Measurements from ENCODE around the gene ARL4D.

DNA sequence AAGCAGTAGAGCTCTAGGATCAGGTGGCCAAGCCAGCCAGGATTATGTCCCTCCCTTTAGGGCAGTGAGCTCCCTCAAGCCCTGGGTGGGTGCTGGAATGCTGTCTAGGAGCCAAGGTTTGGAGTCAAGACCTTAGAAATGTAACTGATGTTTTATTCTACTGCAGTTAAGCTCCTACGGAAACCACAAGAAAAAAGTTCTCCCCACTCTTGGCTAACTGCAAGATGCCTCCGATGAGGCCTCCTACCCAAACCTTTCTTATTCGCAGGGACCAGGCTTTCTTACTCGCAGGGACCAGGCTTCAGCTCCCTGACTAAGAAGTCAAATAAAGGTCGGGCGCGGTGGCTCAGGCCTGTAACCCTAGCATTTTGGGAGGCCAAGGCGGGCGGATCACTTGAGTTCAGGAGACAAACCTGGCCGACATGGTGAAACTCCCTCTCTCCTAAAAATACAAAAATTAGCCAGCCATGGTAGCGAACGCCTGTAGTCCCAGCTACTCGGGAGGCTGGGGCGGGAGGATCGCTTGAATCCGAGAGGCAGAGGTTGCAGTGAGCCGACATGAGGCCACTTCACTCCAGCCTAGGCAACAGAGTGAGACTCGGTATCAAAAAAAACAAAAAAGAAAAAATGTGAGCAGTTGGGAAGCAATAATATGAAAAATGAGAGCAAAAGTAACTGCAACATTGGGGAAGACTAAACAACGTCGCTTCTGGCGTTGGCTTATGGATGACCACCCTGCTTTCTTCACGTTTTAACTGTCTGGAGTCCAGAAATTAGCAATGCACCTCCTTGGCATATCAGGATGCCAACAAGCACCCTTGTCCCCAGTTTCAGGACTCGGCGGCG is 31.7 kb upstream of the ARL4D start:
- no peak for TF ChIP-seq EZH2phosphoT487 (IDR thresholded peaks at IDR 0.05; ENCODE audit: insufficient read depth, low read depth)
- no peak for TF ChIP-seq EZH2 (IDR thresholded peaks at IDR 0.05; ENCODE audit: insufficient read depth, poor library complexity, severe bottlenecking)
